K562 (cell line): ENCODE measurements around the gene LRRC43. TPM values are rescaled to one million over a fixed set of nuclear protein-coding genes. Genes with fewer than 3 reads are reported as not detected.

ENCODE experiments used
- ATAC-seq: fragments of 200-7000 bp; cut with Tn5 transposase; 3 replicates; pipeline ENCODE4 v1.9.1; 2020; ENCODE audit warnings: moderate library complexity
- BruUV-seq: library from RNA; stranded (reverse); fragments of 400-500 nt; replicated peaks from 2 replicates; lab custom pipeline; 2021; lab: Mats Ljungman, UMichigan
- CTCF ChIA-PET: fragments of 300-600 bp; formaldehyde crosslinking; extraction: SDS; loops from one replicate; lab custom pipeline; 2021; ENCODE audit warnings: low intra/inter-chr PET ratio; lab: Yijun Ruan, JAX
- POLR2A ChIA-PET: fragments of 300-600, 350-650 bp; sonication (Branson Sonifier 250); formaldehyde crosslinking; extraction: SDS; loops from one replicate; lab custom pipeline; 2021; ENCODE audit warnings: antibody characterized with exemption, inconsistent platforms; lab: Yijun Ruan, JAX
- DNase-seq, 4 experiments: peaks; one replicate each; pipeline versions ENCODE4 v3.0.0 to v3.0.0-alpha.2; 2011 to 2018; ENCODE audit warnings: low spot score in 3 of 4, mixed read lengths in 3 of 4; ENCODE audit errors: extremely low read depth in 1 of 4
- FAIRE-seq: peaks from 2 replicates; lab custom pipeline; 2011; peaks lifted over from hg19 to GRCh38; lab: Jason Lieb, UNC
- H2AFZ ChIP-seq: 2 replicates; pipeline ENCODE4 v1.6.0; 2011; ENCODE audit warnings: low read depth, low read length, control low read depth, inconsistent platforms
- H3K27ac ChIP-seq: fragments of 200-600 bp; 3 replicates; pipeline ENCODE4 v1.8.0; 2011; ENCODE audit warnings: low read depth, mild to moderate bottlenecking, control low read depth, inconsistent platforms, low read length, moderate library complexity, mixed read lengths; ENCODE audit errors: extremely low read depth
- H3K27me3 ChIP-seq, 2 experiments: fragments of 300-600 bp in 1 of 2; 2 replicates in 1 of 2; 3 replicates in 1 of 2; pipeline versions ENCODE4 v1.6.0 to v1.8.0; 2011; ENCODE audit warnings: inconsistent platforms in 2 of 2, low read length in 2 of 2, mild to moderate bottlenecking in 1 of 2, mixed read lengths in 1 of 2, moderate library complexity in 1 of 2; ENCODE audit not compliant: control insufficient read depth in 2 of 2, insufficient read depth in 2 of 2
- H3K36me3 ChIP-seq: fragments of 300-600 bp; 3 replicates; pipeline ENCODE4 v1.8.0; 2011; ENCODE audit warnings: mild to moderate bottlenecking, low read length, inconsistent platforms; ENCODE audit not compliant: control insufficient read depth, insufficient read depth
- H3K4me1 ChIP-seq, 2 experiments: fragments of 200-600 bp in 1 of 2; replicated peaks in 1 of 2; 2 replicates in 1 of 2; 3 replicates in 1 of 2; pipeline versions ENCODE4 v1.5.1 to v1.8.0; 2011; ENCODE audit warnings: inconsistent platforms in 2 of 2, low read length in 2 of 2, mild to moderate bottlenecking in 1 of 2, mixed read lengths in 1 of 2, moderate library complexity in 1 of 2; ENCODE audit not compliant: control insufficient read depth in 2 of 2, insufficient read depth in 2 of 2
- H3K4me2 ChIP-seq: 2 replicates; pipeline ENCODE4 v1.6.1; 2011; ENCODE audit warnings: low read length, control low read depth, inconsistent platforms, mixed read lengths; ENCODE audit not compliant: insufficient read depth
- H3K4me3 ChIP-seq: fragments of 200-600 bp; sonication (generic), shearing (Covaris generic); 2 replicates; pipeline ENCODE4 v1.5.1; 2016; ENCODE audit warnings: control low read depth, inconsistent platforms
- H3K79me2 ChIP-seq: fragments of 200-600 bp; 3 replicates; pipeline ENCODE4 v1.8.0; 2011; ENCODE audit warnings: low read length, inconsistent platforms; ENCODE audit not compliant: control insufficient read depth, insufficient read depth
- H3K9ac ChIP-seq, 2 experiments: 2 replicates each; pipeline versions ENCODE4 v1.6.0 to v1.6.1; 2011; ENCODE audit warnings: low read depth in 2 of 2, low read length in 2 of 2, control low read depth in 1 of 2, inconsistent platforms in 1 of 2, mild to moderate bottlenecking in 1 of 2, mixed read lengths in 1 of 2; ENCODE audit not compliant: insufficient read depth in 1 of 2
- H3K9me1 ChIP-seq: one replicate; pipeline ENCODE4 v1.6.0; 2011; ENCODE audit warnings: inconsistent platforms, mild to moderate bottlenecking, low read length, moderate library complexity; ENCODE audit not compliant: control insufficient read depth, insufficient read depth
- H3K9me3 ChIP-seq: replicated peaks from 2 replicates; pipeline ENCODE4 v1.5.1; 2011; ENCODE audit warnings: low read depth, low read length, inconsistent platforms; ENCODE audit not compliant: control insufficient read depth, insufficient read depth
- H4K20me1 ChIP-seq: replicated peaks from 2 replicates; pipeline ENCODE4 v1.6.1; 2011; ENCODE audit warnings: low read length, inconsistent platforms, mixed read lengths; ENCODE audit not compliant: control insufficient read depth, insufficient read depth
- ARID1B ChIP-seq: fragments of 450-650 bp; IDR thresholded peaks from 2 replicates; pipeline ENCODE4 v1.6.1; 2016; ENCODE audit warnings: antibody characterized with exemption, mild to moderate bottlenecking, inconsistent platforms
- DPF2 ChIP-seq: fragments of 450-650 bp; IDR thresholded peaks from 2 replicates; pipeline ENCODE4 v1.6.1; 2016
- NR2F6 ChIP-seq: fragments of 450-650 bp; formaldehyde crosslinking; IDR thresholded peaks from 2 replicates; pipeline ENCODE4 v1.4.0; 2020; ENCODE audit warnings: mild to moderate bottlenecking
- POLR2A ChIP-seq: fragments of 450-650 bp; conservative IDR thresholded peaks from 2 replicates; pipeline ENCODE4 v1.6.1; 2016
- POLR2AphosphoS2 ChIP-seq: IDR thresholded peaks from 2 replicates; pipeline ENCODE4 v1.6.1; 2012; ENCODE audit warnings: low read length, improper control_type of control experiment
- POLR2AphosphoS5 ChIP-seq: IDR thresholded peaks from 2 replicates; pipeline ENCODE4 v1.6.1; 2011; ENCODE audit warnings: mild to moderate bottlenecking, low read depth, low read length, moderate library complexity; ENCODE audit not compliant: control insufficient read depth, insufficient read depth
- RAD21 ChIP-seq, 2 experiments: fragments of 250-450 bp in 1 of 2; fragments of 450-650 bp in 1 of 2; sonication (Bioruptor Pico) in 1 of 2; formaldehyde crosslinking in 1 of 2; IDR thresholded peaks in 1 of 2; conservative IDR thresholded peaks in 1 of 2; 2 replicates each; pipeline versions ENCODE4 v1.4.0 to v1.8.0; 2020 to 2022; ENCODE audit warnings: mild to moderate bottlenecking in 2 of 2, moderate library complexity in 1 of 2
- RBM17 ChIP-seq: fragments of 200-400 bp; formaldehyde crosslinking; IDR thresholded peaks from 2 replicates; pipeline ENCODE4 v1.6.1; 2017; ENCODE audit warnings: low read depth, mild to moderate bottlenecking, low read length, borderline replicate concordance
- SUPT5H ChIP-seq: fragments of 450-650 bp; IDR thresholded peaks from 2 replicates; pipeline ENCODE4 v1.6.1; 2016
- TCFL5 ChIP-seq: fragments of 250-450 bp; sonication (Bioruptor Pico); conservative IDR thresholded peaks from 2 replicates; pipeline ENCODE4 v1.6.1; 2021; ENCODE audit warnings: mild to moderate bottlenecking, moderate library complexity, matching md5 sums
- TFE3 ChIP-seq: fragments of 450-650 bp; formaldehyde crosslinking; IDR thresholded peaks from 2 replicates; pipeline ENCODE4 v1.4.0; 2020; ENCODE audit warnings: mild to moderate bottlenecking, mixed read lengths
- ZBTB33 ChIP-seq: sonication (generic); formaldehyde crosslinking; IDR thresholded peaks from 2 replicates; pipeline ENCODE4 v1.8.1; 2023; ENCODE audit warnings: mild to moderate bottlenecking, missing genetic modification reagents
- ZMIZ1 ChIP-seq, 2 experiments: fragments of 150-350 bp in 1 of 2; IDR thresholded peaks; 2 replicates each; pipeline ENCODE4 v1.6.1; 2012 to 2016; ENCODE audit warnings: low read depth in 2 of 2, low read length in 2 of 2, mild to moderate bottlenecking in 1 of 2, moderate library complexity in 1 of 2
- ZNF274 ChIP-seq: IDR thresholded peaks from 2 replicates; pipeline ENCODE4 v1.6.1; 2011; ENCODE audit warnings: low read depth, mild to moderate bottlenecking, low read length, moderate library complexity, borderline replicate concordance
- ZNF644 ChIP-seq: fragments of 200-800 bp; sonication (Bioruptor generic); IDR thresholded peaks from 2 replicates; pipeline ENCODE4 v1.6.1; 2016; ENCODE audit warnings: low read depth, missing genetic modification characterization, missing compliant biosample characterization
- WGBS: fragments of 100-300 bp; shearing (Covaris generic); methylation state at CpG from one replicate; pipeline ENCODE4 v1.1.6; 2016; ENCODE audit warnings: low coverage, mixed read lengths; ENCODE audit not compliant: insufficient coverage; ENCODE audit errors: missing lambda C conversion rate; 5-methylcytosine and 5-hydroxymethylcytosine counted together
- in situ Hi-C: fragments of 300-500 bp; cut with MboI; formaldehyde crosslinking; loops from 4 replicates; pipeline ENCODE4 v1.15.0; 2018; ENCODE audit warnings: inconsistent platforms, mixed read lengths
- intact Hi-C: fragments of 100-400 bp; cut with micrococcal nuclease; formaldehyde crosslinking; loops from 2 replicates; pipeline ENCODE4 v1.14.2; 2022
- polyA plus RNA-seq, 8 experiments: library from polyadenylated mRNA; depleted of rRNA in 4 of 8; stranded (reverse) in 5 of 8; unstranded in 3 of 8; fragments of >200 nt; fragmentation: Nextera tagmentation in 2 of 8; fragmentation: Illumina TruSeq in 1 of 8; extraction: Ambion mirVana in 2 of 8; extraction: Trizol in 1 of 8; gene quantifications; 2 replicates each; pipeline versions ENCODE4 v1.2.1 to v1.2.3, GENCODE V29; 2011 to 2014; ENCODE audit warnings: inconsistent platforms in 1 of 8, missing spikeins in 1 of 8
- total RNA-seq, 7 experiments: library from RNA; depleted of rRNA in 6 of 7; stranded (reverse); fragments of >200 nt in 6 of 7; fragmentation: Illumina TruSeq in 2 of 7; extraction: Trizol in 2 of 7; gene quantifications; 2 replicates each; pipeline versions ENCODE4 v1.2.1 to v1.2.3, GENCODE V29; 2011 to 2021; ENCODE audit warnings: low replicate concordance in 1 of 7

The LRRC43 gene
- total and polyA plus RNA-seq, 9 of the 15 experiments (the other 6 are each of a cell fraction or from before 2014, with no cell fraction given), result 0.19 TPM; not detected in 8

- TF ChIP-seq ZMIZ1 (IDR thresholded peaks at IDR 0.05; ENCODE audit: low read depth in 2 of 2, low read length in 2 of 2), result no peak
- TF ChIP-seq RBM17, result no peak
- no peak for TF ChIP-seq RAD21 (CRISPR knock-in tag; conservative IDR thresholded peaks at IDR 0.05 in 1 of 2, IDR thresholded peaks at IDR 0.05 in 1 of 2)
- TF ChIP-seq, all 486 proteins: peak for 0
These were observed 40.1 kb upstream of the LRRC43 start (continued) for GRCh38 chr12:122142857-122143256.

- Histone ChIP-seq H4K20me1 (peaks cover 41% of the 10 kb centered on the region), H3K9ac (no peak overlapping the region), H3K36me3 (peaks cover 40% of the 10 kb centered on the region; the same call in 2 of the 3 replicates), H3K4me1 (peaks cover 0 to 21% of the 10 kb centered on the region in 2 experiments; a peak in 2 of 5 replicates), H3K4me2 (no peak overlapping the region), H3K9me1 (peaks cover 9% of the 10 kb centered on the region), H3K79me2 (no peaks in the 10 kb centered on the region), H3K9me3 (no peaks in the 10 kb centered on the region), H3K27ac (no peak overlapping the region), H3K27me3 (no peaks in the 10 kb centered on the region; a peak in 1 of 5 replicates), H3K4me3 (no peak overlapping the region), H2AFZ (no peak overlapping the region)
- peak; percentile 16; the same call in 1 of the 2 replicates for TF ChIP-seq POLR2A
- TF ChIP-seq POLR2AphosphoS5, result 0 out of 2 replicates have a peak, but pooled peaks have one; percentile 9
- TF ChIP-seq SUPT5H, result 0 out of 2 replicates have a peak, but pooled peaks have one; percentile 19
- no peak for TF ChIP-seq ARID1B
- no peak for TF ChIP-seq TCFL5
- TF ChIP-seq ZNF644 (tag), result no peak
- TF ChIP-seq NR2F6 (CRISPR knock-in tag), result no peak
- TF ChIP-seq ZNF274, result no peak
- no peak for TF ChIP-seq DPF2
- TF ChIP-seq POLR2AphosphoS2, result 0 out of 2 replicates have a peak, but pooled peaks have one; percentile 10
- peak; percentile 19; the same call in 1 of the 2 replicates for TF ChIP-seq ZBTB33 (CRISPR knock-in tag)
- no peak for TF ChIP-seq TFE3 (CRISPR knock-in tag)
- ChIA-PET POLR2A (interaction anchor here (0.6 to 1.0 kb wide), 2 partner anchors 9 to 50 kb away, joined by 3 read pairs; no protein-coding TSS in a partner anchor), CTCF (no interaction called here)
- intact Hi-C loops (no loop called here), in situ Hi-C loops (no loop called here)
- FAIRE-seq (no peak), ATAC-seq (peak; percentile 5; the same call in 2 of the 3 replicates), DNase-seq (no peak)
- WGBS, result 93% methylated on average over 9 of the region's 12 CpGs
- BruUV-seq, result TSS peak; percentile 30
These were observed 38.0 kb upstream of the LRRC43 start for GRCh38 chr12:122144885-122145284.
